ENCODE results near the gene TMEM242.
A peak's percentile ranks its signal among the peaks of the same experiment; 100 is the strongest.

The TMEM242 gene

DNA sequence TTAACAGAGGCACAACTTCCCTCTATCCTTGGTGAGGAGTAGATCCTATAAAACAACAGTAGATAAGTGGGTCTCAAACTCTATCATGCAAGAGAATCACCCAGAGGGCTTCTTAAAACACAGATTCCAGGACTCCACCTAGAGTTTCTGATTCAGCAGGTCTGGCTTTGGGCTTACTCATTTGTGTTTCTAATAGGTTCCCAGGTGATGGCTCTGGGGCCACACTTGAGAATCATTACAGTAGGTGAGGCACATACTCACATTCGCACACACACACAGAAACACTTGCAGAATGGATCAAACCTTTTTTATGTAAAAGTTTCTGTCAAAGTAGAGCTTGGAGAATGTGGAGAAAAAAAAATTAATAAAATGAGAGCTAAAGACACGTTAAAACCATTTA is 52.4 kb downstream of the TMEM242 start:
- DNase-seq (ENCODE audit: low spot score): no peak

GRCh38 chr6:157270308-157270707 is 53.0 kb downstream of the TMEM242 start:
- no peak for DNase-seq (ENCODE audit: low spot score)

GRCh38 chr6:157269261-157269794 is 54.0 kb downstream of the TMEM242 start:
- peak; percentile 37 for DNase-seq (ENCODE audit: low spot score)

DNA sequence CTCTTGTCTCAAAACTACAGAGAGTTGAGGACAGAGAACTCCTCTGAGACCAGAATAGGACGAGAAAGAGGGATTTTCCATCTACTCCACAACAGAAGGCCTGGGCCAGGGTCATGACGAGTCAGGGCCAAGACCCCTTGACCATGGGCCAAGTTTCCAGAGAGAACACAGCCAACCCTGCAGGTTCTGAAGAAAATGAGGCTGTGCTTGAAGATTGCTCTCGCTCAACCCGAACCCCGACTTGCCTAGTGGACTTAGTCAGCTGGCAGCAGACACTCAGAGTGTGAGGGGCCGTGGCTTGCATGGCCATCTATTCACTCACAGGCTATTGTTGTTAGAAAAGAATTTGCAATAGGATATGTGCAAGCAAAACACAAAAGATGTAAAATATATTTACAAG is 54.5 kb downstream of the TMEM242 start:
- DNase-seq (ENCODE audit: low spot score): no peak

- no peak for DNase-seq (ENCODE audit: low spot score)
These were observed 54.9 kb downstream of the TMEM242 start for GRCh38 chr6:157268396-157268795.

GRCh38 chr6:157267654-157268053 is 55.7 kb downstream of the TMEM242 start:
- no peak for DNase-seq (ENCODE audit: low spot score)

GRCh38 chr6:157267109-157267611 is 56.2 kb downstream of the TMEM242 start:
- no peak for DNase-seq (ENCODE audit: low spot score)

- DNase-seq (ENCODE audit: low spot score): no peak
These were observed 56.8 kb downstream of the TMEM242 start for GRCh38 chr6:157266274-157267101.

- DNase-seq (ENCODE audit: low spot score): no peak
These were observed 57.7 kb downstream of the TMEM242 start for GRCh38 chr6:157265635-157266034.

GRCh38 chr6:157265186-157265585 is 58.1 kb downstream of the TMEM242 start:
- no peak for DNase-seq (ENCODE audit: low spot score)

DNA sequence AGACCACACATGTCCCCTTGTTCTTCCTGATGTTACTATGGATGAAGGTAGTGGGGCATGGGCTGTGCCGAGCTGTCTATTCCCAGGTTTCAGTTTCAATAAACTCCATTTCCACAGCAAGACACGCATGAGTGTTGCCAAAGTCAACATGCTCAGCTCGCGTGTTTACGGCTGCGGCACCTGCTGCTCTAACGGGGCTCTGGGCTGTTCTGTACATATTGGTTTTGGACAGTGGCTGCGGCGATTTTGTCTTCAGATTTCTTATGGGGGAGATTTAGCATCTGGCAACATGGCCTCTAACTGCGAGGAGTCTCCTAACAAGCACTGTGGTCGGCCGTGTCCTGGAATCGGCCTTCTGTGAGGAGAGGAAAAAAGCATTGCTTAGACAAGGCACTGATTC is 58.6 kb downstream of the TMEM242 start:
- no peak for DNase-seq (ENCODE audit: low spot score)

DNA sequence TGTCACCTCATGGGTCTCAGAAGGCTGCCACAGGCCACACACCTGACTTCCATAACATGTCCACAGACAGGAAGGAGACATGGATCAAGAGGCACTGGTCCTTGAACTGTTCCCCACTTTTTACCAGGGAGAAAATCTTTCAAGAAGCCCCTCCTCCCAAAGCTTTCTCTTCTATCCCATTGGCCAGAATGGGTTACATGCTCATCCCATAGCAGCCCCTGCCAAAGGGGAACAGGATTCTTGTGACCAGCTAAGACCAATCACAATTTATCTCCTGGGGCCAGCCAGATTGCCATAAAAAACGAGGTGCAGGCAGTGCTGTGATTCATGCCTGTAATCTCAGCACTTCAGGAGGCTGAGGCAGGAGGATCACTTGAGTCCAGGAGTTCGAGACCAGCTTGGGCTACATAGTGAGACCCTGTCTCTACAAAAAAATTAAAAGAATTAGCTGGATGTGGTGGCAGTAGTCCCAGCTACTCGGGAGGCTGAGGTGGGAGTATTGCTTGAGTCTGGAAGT is 59.4 kb downstream of the TMEM242 start:
- no peak for DNase-seq (ENCODE audit: low spot score)

DNA sequence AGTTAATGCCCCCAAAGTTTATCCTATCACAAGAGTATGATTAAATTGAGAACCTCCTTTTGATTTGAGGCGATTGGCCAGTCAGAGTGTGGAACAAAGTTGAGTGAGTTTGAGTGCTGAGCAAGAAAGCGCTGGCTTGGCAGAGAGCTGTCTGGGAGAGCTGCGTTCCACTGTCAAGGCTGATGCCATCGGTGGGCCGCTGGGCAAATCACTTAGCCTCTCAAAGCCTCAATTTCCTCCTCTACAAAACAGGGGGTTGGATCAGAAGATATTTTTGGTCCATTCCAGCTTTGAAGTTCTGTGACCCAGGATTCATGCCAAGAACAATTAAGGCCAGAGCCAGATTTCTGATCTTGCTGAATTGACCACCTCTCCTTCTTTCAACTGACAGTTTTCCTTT is 60.2 kb downstream of the TMEM242 start:
- DNase-seq (ENCODE audit: low spot score): no peak

DNA sequence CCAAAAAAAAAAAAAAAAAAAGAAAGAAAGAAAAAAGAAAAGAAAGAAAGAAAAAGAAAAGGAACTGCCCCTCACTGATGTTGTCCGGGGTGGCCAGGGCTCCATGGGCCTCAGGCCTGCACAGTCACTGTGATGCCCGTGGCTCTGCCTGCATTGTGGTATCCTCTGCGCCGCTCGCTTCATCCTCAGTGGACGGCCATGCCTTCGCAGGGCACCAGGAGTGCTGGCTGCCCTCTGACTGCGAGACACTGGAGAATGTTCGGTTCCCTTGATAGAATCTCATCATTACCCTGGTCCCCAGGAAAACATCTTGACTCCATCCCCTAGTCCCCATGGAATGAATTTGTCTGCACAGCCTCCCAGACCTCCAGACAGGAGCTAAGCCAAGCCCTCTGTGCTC is 61.7 kb downstream of the TMEM242 start:
- DNase-seq (ENCODE audit: low spot score): no peak

DNA sequence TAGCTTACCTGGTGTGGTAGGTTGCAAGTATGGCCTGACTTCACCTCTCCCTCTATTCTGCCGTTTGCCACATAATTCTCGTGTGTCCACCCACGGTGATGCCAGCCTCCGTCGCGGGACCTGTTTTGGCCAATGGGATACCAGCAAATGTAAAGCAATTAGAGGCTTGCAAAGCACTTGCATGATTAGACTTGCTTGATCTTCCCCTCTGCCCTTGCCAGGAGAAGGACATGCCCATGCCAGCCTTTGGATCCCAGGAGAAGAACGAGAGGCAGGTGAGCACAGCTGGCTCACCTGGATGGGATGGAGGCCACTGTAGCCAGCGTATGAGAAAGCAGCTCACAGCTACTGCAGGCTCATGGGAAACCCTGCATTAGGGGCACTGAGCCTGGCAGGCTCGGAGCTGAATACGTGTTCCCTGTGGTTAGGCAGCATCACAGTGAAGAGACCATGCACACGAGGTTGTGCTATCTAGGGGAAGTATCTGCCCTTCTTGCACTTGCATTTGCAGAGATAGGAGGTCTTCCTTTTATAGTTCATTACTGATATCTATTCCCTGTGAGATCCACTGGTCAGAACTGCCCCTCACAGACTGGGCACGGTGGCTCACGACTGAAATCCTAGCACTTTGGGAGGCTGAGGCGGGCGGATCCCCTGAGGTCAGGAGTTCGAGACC is 62.4 kb downstream of the TMEM242 start:
- DNase-seq (ENCODE audit: low spot score): no peak

- no peak for DNase-seq (ENCODE audit: low spot score)
These were observed 63.9 kb downstream of the TMEM242 start for GRCh38 chr6:157259443-157259842.

- no peak for DNase-seq (ENCODE audit: low spot score)
These were observed 64.4 kb downstream of the TMEM242 start for GRCh38 chr6:157258878-157259277.

DNA sequence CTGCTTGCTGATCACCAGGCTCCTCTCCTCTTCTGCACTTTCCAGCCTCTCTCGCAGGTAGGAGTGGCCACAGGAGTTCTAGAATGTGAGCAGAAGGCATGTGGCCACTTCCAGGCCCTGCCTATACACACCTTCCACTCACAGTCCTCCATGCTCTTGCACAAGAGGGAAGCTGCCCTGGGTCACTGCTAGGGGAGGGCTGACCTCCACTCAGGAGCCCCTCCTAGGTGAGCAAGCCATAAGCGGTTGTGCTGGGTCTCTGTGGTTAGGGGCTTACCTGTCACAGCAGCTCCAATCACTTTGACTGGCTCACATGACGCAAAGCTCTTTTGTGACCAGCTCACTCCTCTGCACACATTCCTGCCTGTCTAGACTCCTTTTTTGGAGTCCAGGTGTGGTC is 68.2 kb downstream of the TMEM242 start:
- DNase-seq (ENCODE audit: low spot score): no peak

DNA sequence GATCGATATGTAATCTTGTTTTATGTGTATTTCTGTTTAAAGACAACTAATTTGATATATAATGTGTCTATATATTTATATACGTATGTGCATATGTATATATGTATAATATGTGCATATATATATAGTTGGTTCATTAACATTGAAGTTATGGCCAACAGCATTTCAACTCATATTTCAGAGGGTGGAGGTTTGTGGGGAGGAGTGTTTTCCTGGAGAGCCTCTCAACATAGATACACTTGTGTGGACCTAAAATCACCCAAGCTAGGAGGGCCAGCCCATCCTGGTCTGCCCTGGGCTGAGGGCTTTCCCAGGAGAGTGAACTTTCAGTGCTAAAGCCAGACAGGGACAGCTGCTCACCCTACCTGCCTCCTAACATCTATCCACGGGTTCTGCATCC is 68.8 kb downstream of the TMEM242 start:
- DNase-seq (ENCODE audit: low spot score): no peak

GRCh38 chr6:157253699-157254098 is 69.6 kb downstream of the TMEM242 start:
- DNase-seq (ENCODE audit: low spot score): no peak

DNA sequence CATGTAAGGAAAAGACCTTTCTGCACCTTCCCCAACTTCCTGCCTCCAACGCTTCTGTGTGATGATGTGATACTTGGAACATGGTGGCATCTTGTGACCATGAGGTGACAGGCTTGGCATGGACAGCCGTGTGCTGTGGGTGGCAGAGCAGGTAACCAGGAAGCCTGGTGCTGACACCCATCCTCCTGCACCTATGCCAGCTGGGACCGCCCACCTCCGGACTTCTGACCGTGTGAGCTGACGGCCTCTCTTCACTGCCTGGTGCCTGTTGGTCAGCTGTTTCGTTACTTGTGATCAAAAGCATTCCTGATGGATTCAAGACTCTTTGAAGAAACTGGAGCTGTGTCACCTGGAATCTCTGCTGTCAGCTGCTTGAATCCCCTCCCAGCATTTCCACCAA is 70.3 kb downstream of the TMEM242 start:
- DNase-seq (ENCODE audit: low spot score): no peak

- no peak for DNase-seq (ENCODE audit: low spot score)
These were observed 71.6 kb downstream of the TMEM242 start for GRCh38 chr6:157251586-157252247.
